GM19328 (cell line): ENCODE data around the gene CD300LF.

ENCODE experiments used
- ATAC-seq: cut with Tn5 transposase; IDR thresholded peaks from one replicate; pipeline ENCODE4 v1.9.1; 2021; ENCODE audit warnings: mild to moderate bottlenecking, moderate library complexity; ENCODE audit not compliant: unreplicated experiment

Gene CD300LF

DNA sequence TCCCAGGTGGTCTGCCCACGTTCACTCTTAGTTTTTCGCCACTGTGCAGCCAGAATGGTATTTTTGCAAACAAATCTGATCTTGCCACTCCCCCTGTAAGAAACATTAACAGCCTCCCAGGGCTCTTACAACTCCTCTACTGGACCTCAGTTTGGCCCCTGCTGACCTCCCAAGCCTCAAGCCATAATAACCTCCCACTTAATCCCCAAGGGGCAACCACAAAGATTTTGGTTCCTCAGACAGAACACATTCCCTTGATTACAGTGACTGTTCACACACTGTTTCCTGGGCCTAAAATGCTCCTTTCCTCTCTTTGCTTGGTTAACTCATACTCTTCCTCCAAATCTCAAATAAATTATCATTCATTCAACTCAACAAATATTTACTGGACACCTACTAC is 67.7 kb downstream of the CD300LF start:
- no peak for ATAC-seq

DNA sequence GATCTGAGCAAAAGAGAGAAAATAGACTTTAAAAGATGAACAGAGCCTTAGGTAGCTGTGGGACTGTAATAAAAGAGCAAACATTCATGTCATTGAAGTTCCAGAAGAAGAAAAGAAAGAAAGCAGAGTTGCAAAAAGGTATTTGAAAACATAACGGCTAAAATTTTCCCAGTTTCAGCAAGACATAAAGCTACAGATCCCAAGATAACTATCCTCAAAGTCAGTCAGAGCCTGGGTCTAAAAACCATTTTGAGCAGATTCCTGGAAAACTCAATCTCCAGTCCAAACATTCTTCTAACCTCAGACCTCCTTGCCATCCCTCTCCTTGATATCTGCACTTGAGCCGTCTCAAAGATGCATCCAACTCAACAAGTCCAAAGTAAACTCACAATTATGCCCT is 68.3 kb downstream of the CD300LF start:
- ATAC-seq = no peak
